Colonic mucosa (tissue), 4 donors: Measurements from ENCODE around the gene IGDCC3. TPM values are rescaled to one million over a fixed set of nuclear protein-coding genes. Genes with fewer than 3 reads are reported as not detected.

Source experiments
- DNase-seq: peaks from one replicate; pipeline ENCODE4 v3.0.0-alpha.2; 2020
- H3K27ac ChIP-seq: fragments of 200-600 bp; one replicate; pipeline ENCODE4 v1.8.0; 2021
- H3K27me3 ChIP-seq: fragments of 200-600 bp; one replicate; pipeline ENCODE4 v1.8.0; 2021
- H3K36me3 ChIP-seq: fragments of 200-600 bp; one replicate; pipeline ENCODE4 v1.8.0; 2021
- H3K4me1 ChIP-seq: fragments of 200-600 bp; one replicate; pipeline ENCODE4 v1.8.0; 2021; ENCODE audit warnings: mild to moderate bottlenecking
- H3K4me3 ChIP-seq: fragments of 200-600 bp; one replicate; pipeline ENCODE4 v1.8.0; 2021
- H3K9ac ChIP-seq, 2 donors: one replicate each; pipeline ENCODE4 v1.7.0; 2013; ENCODE audit warnings: control low read depth in 2 of 2, low read depth in 2 of 2, low read length in 2 of 2
- H3K9me3 ChIP-seq: fragments of 200-600 bp; one replicate; pipeline ENCODE4 v1.8.0; 2021
- CTCF ChIP-seq: fragments of 200-600 bp; IDR thresholded peaks from one replicate; pipeline ENCODE4 v1.8.0; 2022; ENCODE audit warnings: antibody characterized with exemption, mild to moderate bottlenecking
- intact Hi-C: fragments of 100-400 bp; cut with DNase I; formaldehyde crosslinking; loops from one replicate; pipeline ENCODE4 v1.14.1; 2022
- total RNA-seq, 2 donors: library from RNA; stranded (reverse); fragmentation: NEBNext Ultra II Directional in 1 of 2; extraction: Animal tissue kit (Norgen Biotek cat#: 25700) in 1 of 2; gene quantifications; one replicate each; pipeline ENCODE4 v1.2.1, GENCODE V29; 2021
- donor health status: healthy.
- donor health status: DM: no; HTN: no; CAD: no.
- donor health status: DM: no; HTN: no; CAD: no.

Gene IGDCC3
- total RNA-seq, 2 donors from 2014 or later = 0.12 TPM; not detected in 1

- no peak for DNase-seq
- Histone ChIP-seq H3K36me3 (no peaks in the 10 kb centered on the region), H3K27ac (no peak overlapping the region), H3K9me3 (no peaks in the 10 kb centered on the region), H3K27me3 (no peaks in the 10 kb centered on the region), H3K4me3 (no peak overlapping the region), H3K9ac (no peak overlapping the region), H3K4me1 (peaks cover 4% of the 10 kb centered on the region)
- intact Hi-C loops = no loop called here
- TF ChIP-seq CTCF = no peak
Measured at GRCh38 chr15:65306551-65306950, 71.3 kb downstream of the IGDCC3 start.

GRCh38 chr15:65305776-65306175 lies 72.0 kb downstream of the IGDCC3 start:
- intact Hi-C loops = no loop called here

GRCh38 chr15:65305150-65305758 lies 72.5 kb downstream of the IGDCC3 start:
- H3K9ac ChIP-seq = peak overlapping the region; percentile 6 to 82
- intact Hi-C loops = no loop called here
- TF ChIP-seq CTCF = no peak
- H3K27me3 ChIP-seq = no peaks in the 10 kb centered on the region
- no peaks in the 10 kb centered on the region for H3K9me3 ChIP-seq
- H3K27ac ChIP-seq = peak overlapping the region; percentile 77
- H3K4me1 ChIP-seq = peaks cover 4% of the 10 kb centered on the region
- H3K36me3 ChIP-seq = no peaks in the 10 kb centered on the region
- no peak for DNase-seq
- H3K4me3 ChIP-seq = no peak overlapping the region

More at GRCh38 chr15:65305776-65306175, 72.0 kb downstream of the IGDCC3 start:
- DNase-seq = no peak
- no peak for TF ChIP-seq CTCF
- Histone ChIP-seq H3K4me1 (peaks cover 4% of the 10 kb centered on the region), H3K27ac (no peak overlapping the region), H3K36me3 (no peaks in the 10 kb centered on the region), H3K27me3 (no peaks in the 10 kb centered on the region), H3K4me3 (no peak overlapping the region), H3K9me3 (no peaks in the 10 kb centered on the region), H3K9ac (no peak overlapping the region)

GRCh38 chr15:65304381-65305149 lies 73.2 kb downstream of the IGDCC3 start, which contains the start of gene RNU5B-1:
RNU5B-1 (plus strand) TSS chr15:65304677.
- Histone ChIP-seq H3K4me3 (peak within 1 kb of the TSS; percentile 42), H3K27me3 (no peaks in the 10 kb centered on the region), H3K9ac (peak within 1 kb of the TSS; percentile 64 to 82), H3K27ac (peak within 1 kb of the TSS; percentile 77), H3K36me3 (no peaks in the 10 kb centered on the region), H3K9me3 (no peaks in the 10 kb centered on the region), H3K4me1 (peaks cover 4% of the 10 kb centered on the region)
- TF ChIP-seq CTCF = peak; percentile 94
- peak; percentile 84 for DNase-seq
- intact Hi-C loops = no loop called here

GRCh38 chr15:65303687-65304380 lies 74.0 kb downstream of the IGDCC3 start:
- H3K27me3 ChIP-seq = no peaks in the 10 kb centered on the region
- no peaks in the 10 kb centered on the region for H3K9me3 ChIP-seq
- peak overlapping the region; percentile 64 to 82 for H3K9ac ChIP-seq
- H3K27ac ChIP-seq = peak overlapping the region; percentile 77
- peaks cover 4% of the 10 kb centered on the region for H3K4me1 ChIP-seq
- intact Hi-C loops = no loop called here
- H3K36me3 ChIP-seq = no peaks in the 10 kb centered on the region
- H3K4me3 ChIP-seq = peak overlapping the region; percentile 42
- no peak for TF ChIP-seq CTCF
- peak; percentile 66 for DNase-seq
